Fibroblast of pulmonary artery (primary cell): Measurements from ENCODE around the gene PDE7B.

ENCODE experiments used
- DNase-seq: peaks from one replicate; pipeline ENCODE4 v3.0.0-alpha.2; 2010; ENCODE audit warnings: low read depth
- H3K4me3 ChIP-seq: replicated peaks from 2 replicates; pipeline ENCODE4 v1.5.1; 2011; ENCODE audit warnings: low read depth, mild to moderate bottlenecking, control low read depth, low read length, moderate library complexity
- CTCF ChIP-seq: IDR thresholded peaks from 2 replicates; pipeline ENCODE4 v1.5.1; 2011; ENCODE audit warnings: mild to moderate bottlenecking, control low read depth, low read length, inconsistent platforms; ENCODE audit errors: missing control alignments

The PDE7B gene

DNA sequence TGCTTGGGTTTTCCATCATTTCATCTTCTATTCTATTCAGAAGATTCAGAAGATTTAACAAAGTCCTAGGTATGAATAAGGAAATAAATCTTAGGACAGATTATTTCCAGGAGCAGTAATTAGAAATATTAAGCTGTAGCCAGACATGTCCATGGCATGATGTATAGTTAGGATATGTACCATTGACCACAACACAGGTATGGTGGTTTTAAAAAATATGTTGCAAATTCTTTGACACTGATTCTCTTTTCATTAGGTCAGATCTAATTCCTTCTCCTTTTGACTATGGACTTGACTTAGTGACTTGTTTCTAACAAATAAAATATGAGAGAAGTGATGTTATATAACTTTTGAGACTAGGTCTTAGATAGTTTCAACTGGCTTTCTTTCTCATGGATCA is 23.5 kb upstream of the PDE7B start:
- TF ChIP-seq CTCF, result no peak
- DNase-seq, result no peak
- H3K4me3 ChIP-seq, result no peak overlapping the region

GRCh38 chr6:135830452-135830881 is 21.0 kb upstream of the PDE7B start:
- peak; percentile 30 for DNase-seq
- no peak overlapping the region for H3K4me3 ChIP-seq
- no peak for TF ChIP-seq CTCF

- TF ChIP-seq CTCF, result no peak
- no peak overlapping the region for H3K4me3 ChIP-seq
- no peak for DNase-seq
Observed at GRCh38 chr6:135831016-135831415, 20.5 kb upstream of the PDE7B start.

DNA sequence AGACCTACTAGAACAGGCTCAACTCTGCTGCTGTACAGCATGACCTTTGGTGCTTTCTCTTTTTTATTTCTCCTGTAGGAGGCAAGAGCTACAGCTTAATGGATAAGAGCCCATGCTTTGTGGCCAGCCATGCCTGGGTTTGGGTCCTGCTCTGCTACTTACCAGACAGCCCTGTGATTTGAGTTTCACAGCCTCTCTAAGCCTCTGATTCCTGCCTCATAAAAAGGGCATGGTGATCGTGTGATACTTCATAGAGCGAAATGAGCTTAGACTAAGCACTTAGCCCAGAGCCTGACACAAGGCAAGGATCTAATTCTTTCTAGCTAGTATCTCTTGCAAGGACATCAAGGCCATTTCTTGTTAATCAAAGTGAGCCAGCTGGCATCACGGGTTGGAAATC is 19.3 kb upstream of the PDE7B start:
- TF ChIP-seq CTCF, result no peak
- H3K4me3 ChIP-seq, result no peak overlapping the region
- DNase-seq, result no peak

DNA sequence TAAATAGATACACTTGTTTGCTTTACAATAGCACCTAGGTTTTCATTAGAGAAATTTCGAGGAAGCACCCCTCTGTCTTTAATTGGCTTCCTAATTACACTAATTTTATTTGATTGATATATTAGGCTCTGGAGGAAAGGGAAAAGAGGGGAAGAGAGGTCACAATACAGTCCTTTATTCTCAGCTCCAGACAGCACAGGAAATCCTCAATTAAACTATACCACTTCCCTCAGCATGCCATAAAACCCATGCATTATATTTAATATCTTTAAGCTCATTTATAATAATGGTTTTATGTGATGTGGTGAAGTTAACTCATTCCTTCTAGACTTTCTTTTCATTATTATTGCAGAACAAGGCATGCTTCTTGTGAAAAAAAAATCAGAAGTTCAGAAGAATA is 17.7 kb upstream of the PDE7B start:
- no peak for DNase-seq
- no peak for TF ChIP-seq CTCF
- no peak overlapping the region for H3K4me3 ChIP-seq

DNA sequence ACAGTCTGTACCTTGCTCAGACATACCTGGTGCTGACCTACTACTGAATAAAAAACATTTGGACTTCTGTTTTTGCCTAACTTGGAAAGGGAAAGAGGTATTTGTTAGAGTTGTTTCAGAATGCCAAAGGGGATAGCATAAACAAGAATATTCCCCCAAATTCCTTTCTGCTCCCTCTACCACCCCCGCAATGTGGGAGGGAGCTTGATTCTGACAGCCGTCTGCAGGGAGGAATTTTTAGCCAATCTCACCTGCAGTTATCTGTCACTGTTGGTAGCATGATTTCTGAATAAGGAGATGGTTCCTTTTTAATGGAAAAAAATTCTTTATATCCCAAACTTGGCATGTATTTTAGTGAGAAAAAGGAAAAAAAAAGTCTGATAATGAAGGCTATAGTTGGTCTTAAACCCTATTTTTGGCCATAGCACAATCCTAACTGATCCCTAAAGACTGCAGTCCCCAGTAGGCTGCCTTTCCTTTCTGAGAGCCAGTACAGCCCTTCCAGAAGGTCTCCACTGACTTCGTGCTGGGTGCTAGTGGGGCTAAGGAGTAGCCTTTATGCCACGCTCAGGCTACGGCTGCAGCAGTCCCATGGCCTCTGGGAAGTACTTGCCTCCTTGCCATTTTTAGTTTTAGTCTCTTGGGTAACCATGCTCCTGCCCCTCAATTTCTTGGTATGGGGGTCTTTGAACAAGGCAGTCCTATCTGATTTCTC is 13.6 kb upstream of the PDE7B start:
- no peak for DNase-seq
- H3K4me3 ChIP-seq, result no peak overlapping the region
- TF ChIP-seq CTCF, result no peak

GRCh38 chr6:135839121-135839520 is 12.4 kb upstream of the PDE7B start:
- DNase-seq, result no peak
- H3K4me3 ChIP-seq, result no peak overlapping the region
- no peak for TF ChIP-seq CTCF
